ENCODE data around the gene ZNF80. TPM values are rescaled to one million over a fixed set of nuclear protein-coding genes. Genes with fewer than 3 reads are reported as not detected.
A peak's percentile ranks its signal among the peaks of the same experiment; 100 is the strongest.
"Not testable (repeated sequence)": the region's sequence is repeated elsewhere in the genome, so short reads cannot be mapped to it uniquely, and the experiment has no call there.

Gene ZNF80
- not detected in 2 replicates for total RNA-seq

GRCh38 chr3:114237478-114237877 lies at the start of gene ZNF80:
ZNF80 (minus strand) TSS chr3:114237578; CDS start chr3:114237074, 504 bp downstream.
- DNase-seq (ENCODE audit: low read depth); H3K36me3 ChIP-seq (ENCODE audit: control insufficient read depth, insufficient read depth, low read length); H3K27me3 ChIP-seq (ENCODE audit: control insufficient read depth, insufficient read depth, low read length); H3K4me3 ChIP-seq (ENCODE audit: low read depth, low read length): not testable (repeated sequence)

- H3K36me3 ChIP-seq (ENCODE audit: control insufficient read depth, insufficient read depth, low read length), result no peaks in the 10 kb centered on the region
- TF ChIP-seq CTCF (IDR thresholded peaks at IDR 0.05; ENCODE audit: insufficient read depth, low read length, poor library complexity, severe bottlenecking), result no peak
- no peaks in the 10 kb centered on the region for H3K27me3 ChIP-seq (ENCODE audit: control insufficient read depth, insufficient read depth, low read length)
- no peak overlapping the region for H3K4me3 ChIP-seq (ENCODE audit: low read depth, low read length)
- DNase-seq (ENCODE audit: low read depth), result no peak
Observed at GRCh38 chr3:114286266-114286665, 48.9 kb upstream of the ZNF80 start.

GRCh38 chr3:114285648-114286230 lies 48.4 kb upstream of the ZNF80 start:
- TF ChIP-seq CTCF (IDR thresholded peaks at IDR 0.05; ENCODE audit: insufficient read depth, low read length, poor library complexity, severe bottlenecking), result no peak
- Histone ChIP-seq H3K4me3 (ENCODE audit: low read depth, low read length) (no peak overlapping the region), H3K36me3 (ENCODE audit: control insufficient read depth, insufficient read depth, low read length) (no peaks in the 10 kb centered on the region), H3K27me3 (ENCODE audit: control insufficient read depth, insufficient read depth, low read length) (no peaks in the 10 kb centered on the region)
- no peak for DNase-seq (ENCODE audit: low read depth)

- H3K4me3 ChIP-seq (ENCODE audit: low read depth, low read length), result no peak overlapping the region
- TF ChIP-seq CTCF (IDR thresholded peaks at IDR 0.05; ENCODE audit: insufficient read depth, low read length, poor library complexity, severe bottlenecking), result no peak
Observed at GRCh38 chr3:114284644-114285043, 47.3 kb upstream of the ZNF80 start.

GRCh38 chr3:114276856-114277255 lies 39.5 kb upstream of the ZNF80 start:
- not testable (repeated sequence) for H3K27me3 ChIP-seq (ENCODE audit: control insufficient read depth, insufficient read depth, low read length); H3K36me3 ChIP-seq (ENCODE audit: control insufficient read depth, insufficient read depth, low read length); H3K4me3 ChIP-seq (ENCODE audit: low read depth, low read length); DNase-seq (ENCODE audit: low read depth)

More at GRCh38 chr3:114284644-114285043, 47.3 kb upstream of the ZNF80 start:
- no peaks in the 10 kb centered on the region for H3K27me3 ChIP-seq (ENCODE audit: control insufficient read depth, insufficient read depth, low read length)
- H3K36me3 ChIP-seq (ENCODE audit: control insufficient read depth, insufficient read depth, low read length), result no peaks in the 10 kb centered on the region
- no peak for DNase-seq (ENCODE audit: low read depth)

GRCh38 chr3:114274929-114275328 lies 37.6 kb upstream of the ZNF80 start:
- DNase-seq (ENCODE audit: low read depth), result peak; percentile 7
- Histone ChIP-seq H3K27me3 (ENCODE audit: control insufficient read depth, insufficient read depth, low read length) (no peaks in the 10 kb centered on the region), H3K36me3 (ENCODE audit: control insufficient read depth, insufficient read depth, low read length) (no peaks in the 10 kb centered on the region), H3K4me3 (ENCODE audit: low read depth, low read length) (no peak overlapping the region)
- TF ChIP-seq CTCF (IDR thresholded peaks at IDR 0.05; ENCODE audit: insufficient read depth, low read length, poor library complexity, severe bottlenecking), result no peak

GRCh38 chr3:114272271-114272670 lies 34.9 kb upstream of the ZNF80 start:
- no peaks in the 10 kb centered on the region for H3K27me3 ChIP-seq (ENCODE audit: control insufficient read depth, insufficient read depth, low read length)
- DNase-seq (ENCODE audit: low read depth), result no peak

More at GRCh38 chr3:114272271-114272670, 34.9 kb upstream of the ZNF80 start:
- no peak for TF ChIP-seq CTCF (IDR thresholded peaks at IDR 0.05; ENCODE audit: insufficient read depth, low read length, poor library complexity, severe bottlenecking)
- Histone ChIP-seq H3K4me3 (ENCODE audit: low read depth, low read length) (no peak overlapping the region), H3K36me3 (ENCODE audit: control insufficient read depth, insufficient read depth, low read length) (no peaks in the 10 kb centered on the region)
